AG08396 (cell line): ENCODE data around the gene PAPPA2.
"Not testable (repeated sequence)": the region's sequence is repeated elsewhere in the genome, so short reads cannot be mapped to it uniquely, and the experiment has no call there.

ENCODE experiments used
- DNase-seq: peaks from one replicate; pipeline ENCODE4 v3.0.0; 2012; ENCODE audit warnings: low spot score, mixed read lengths

Gene PAPPA2

DNA sequence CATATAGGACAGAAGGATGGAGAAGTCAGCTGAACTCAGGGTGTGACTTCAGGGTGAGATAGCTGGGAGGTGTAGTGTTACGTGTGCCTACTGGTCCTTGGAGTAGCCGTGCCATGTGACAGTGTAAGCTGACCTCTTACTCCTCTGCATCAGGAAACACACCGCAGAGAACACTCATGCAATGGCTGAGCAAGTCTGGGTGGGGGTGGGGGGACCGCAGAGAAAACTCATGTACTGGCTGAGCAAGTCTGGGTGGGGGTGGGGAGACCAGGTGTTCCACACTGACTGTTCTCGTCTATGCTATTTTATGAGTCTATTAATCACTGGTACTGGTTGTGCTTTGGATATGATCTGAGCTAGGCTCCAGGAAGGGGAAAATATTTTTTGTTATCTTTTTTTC is 233.1 kb downstream of the PAPPA2 start:
- DNase-seq = no peak

DNA sequence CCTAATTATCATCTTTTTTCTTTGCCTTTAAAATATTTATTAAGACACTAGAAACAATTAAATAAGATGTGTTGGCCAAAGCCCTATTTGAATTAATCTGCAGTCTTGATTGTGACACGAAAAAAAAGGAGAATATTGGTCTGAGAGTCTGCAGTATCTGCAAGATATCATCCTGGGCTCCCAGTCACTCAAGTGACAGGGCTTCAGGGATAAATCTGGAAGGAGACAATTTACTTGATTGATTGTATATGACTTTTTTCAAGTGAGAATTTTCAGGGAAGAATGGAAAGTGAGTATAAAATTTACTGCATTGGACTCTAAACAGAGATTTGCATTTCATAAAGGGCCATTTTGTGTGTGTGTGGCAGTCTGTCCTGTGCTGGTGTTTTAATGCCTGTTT is 233.7 kb downstream of the PAPPA2 start:
- no peak for DNase-seq

- no peak for DNase-seq
Measured at GRCh38 chr1:176699821-176700220, 236.8 kb downstream of the PAPPA2 start.

DNA sequence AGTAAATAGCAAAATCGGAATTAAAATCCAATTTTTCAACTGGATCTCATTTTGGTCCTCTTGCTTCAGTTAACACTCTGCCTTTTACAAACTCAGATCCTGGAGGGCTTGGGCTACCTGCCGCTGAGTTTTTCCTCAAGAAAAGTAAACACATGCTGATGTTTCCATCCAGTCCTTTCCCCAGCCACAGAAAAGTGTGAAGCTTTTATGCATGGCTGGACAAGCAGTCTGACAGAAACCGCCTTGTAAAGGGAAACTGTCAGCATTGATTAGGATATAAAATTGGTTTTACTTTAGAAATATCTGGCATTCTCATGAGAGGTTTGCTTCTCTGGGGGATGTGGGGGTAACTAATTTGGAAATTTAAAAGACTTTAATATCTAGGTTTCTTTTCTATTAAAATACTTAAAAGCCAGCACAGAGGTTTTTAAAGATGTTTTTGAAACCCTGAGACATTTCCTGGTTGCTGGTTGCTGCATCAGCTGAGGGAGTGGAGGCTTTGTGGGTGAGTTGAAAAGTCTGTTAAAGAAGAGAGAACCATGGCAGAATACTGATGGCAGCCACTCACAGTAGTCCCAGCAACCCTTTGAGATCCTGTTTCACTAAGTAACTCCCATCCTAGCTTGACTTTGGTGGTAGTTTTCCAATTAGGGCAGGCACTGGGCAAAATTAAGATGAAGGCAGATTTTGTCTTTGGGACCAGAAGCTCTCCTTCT is 238.3 kb downstream of the PAPPA2 start:
- DNase-seq = no peak

DNA sequence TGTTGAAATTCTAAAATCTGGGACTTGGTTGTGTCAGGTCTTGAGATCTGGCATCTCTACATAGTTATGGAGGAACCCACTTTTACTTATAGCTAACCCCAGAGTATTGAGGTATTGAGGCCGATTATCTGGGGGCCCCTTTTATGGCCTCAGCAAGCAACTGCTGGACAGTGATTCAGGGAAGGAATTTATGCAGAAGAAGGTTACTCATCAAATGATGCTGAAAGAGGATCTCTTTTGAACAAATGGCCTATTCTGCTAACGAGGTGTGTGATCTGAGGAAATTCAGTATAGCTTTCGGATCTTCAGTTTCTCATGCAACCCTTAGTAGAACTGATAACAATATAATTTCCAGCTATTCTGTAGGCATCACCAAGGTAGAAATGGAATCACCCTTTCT is 239.9 kb downstream of the PAPPA2 start:
- DNase-seq = no peak

DNA sequence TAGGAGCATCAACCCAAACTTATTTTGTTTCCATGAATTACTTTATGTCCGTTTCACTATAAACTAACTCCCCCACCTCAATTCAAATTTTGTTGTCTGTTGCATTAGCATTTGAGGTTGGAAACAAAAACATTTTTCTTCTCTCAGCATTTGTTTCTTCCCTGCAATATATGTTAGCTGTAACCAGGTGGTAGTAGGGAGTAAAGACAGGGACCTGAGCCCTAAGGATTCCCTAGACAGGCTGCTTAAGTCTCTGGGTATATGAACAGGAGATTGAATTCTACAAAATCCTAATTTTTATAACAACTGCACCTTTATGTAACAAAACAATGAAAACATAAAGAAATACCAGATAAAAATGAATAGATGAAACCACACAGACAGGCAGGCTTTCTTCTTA is 242.6 kb downstream of the PAPPA2 start:
- no peak for DNase-seq

GRCh38 chr1:176717066-176717750 is 254.2 kb downstream of the PAPPA2 start:
- no peak for DNase-seq

DNA sequence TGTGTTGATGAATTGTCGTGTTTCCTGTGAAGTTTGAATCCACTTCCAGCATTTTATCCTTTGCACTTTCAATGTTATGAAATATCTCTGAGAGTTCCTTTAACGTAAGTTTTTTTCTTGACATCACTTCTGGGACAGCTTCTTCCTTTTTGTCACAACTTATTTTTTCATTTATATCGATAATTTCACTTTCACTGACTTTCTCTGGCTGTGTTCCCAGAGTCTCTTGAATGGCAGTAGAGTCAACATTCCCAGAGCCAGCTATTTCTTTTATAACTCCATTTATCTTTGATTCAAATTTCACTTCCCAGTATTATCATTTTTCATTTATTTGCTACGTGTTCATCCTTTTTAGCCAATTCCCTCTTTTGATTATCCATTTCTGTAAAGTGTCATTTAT is 256.5 kb downstream of the PAPPA2 start:
- no peak for DNase-seq

- DNase-seq = no peak
Measured at GRCh38 chr1:176720838-176721237, 257.9 kb downstream of the PAPPA2 start.

GRCh38 chr1:176733661-176734060 is 270.7 kb downstream of the PAPPA2 start:
- no peak for DNase-seq

GRCh38 chr1:176735201-176735600 is 272.2 kb downstream of the PAPPA2 start:
- DNase-seq = no peak

DNA sequence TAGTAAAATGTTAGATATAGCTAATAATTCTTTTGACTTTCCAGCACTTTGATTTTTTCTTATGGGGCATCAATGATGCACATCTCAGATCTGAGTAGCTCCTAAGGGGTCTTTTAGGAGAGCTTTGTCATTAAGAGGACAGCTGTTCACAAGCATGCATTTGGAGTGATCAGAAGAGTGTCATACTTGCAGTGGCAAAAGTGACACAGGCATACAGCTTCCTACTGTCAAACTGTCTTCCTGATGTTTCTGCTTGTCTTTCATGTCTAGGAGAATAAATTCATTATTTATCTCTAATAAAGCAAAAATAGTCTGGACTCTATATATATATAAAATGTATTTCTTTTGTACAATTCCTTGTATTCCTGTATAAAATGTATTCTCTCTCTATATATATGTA is 273.0 kb downstream of the PAPPA2 start:
- no peak for DNase-seq

DNA sequence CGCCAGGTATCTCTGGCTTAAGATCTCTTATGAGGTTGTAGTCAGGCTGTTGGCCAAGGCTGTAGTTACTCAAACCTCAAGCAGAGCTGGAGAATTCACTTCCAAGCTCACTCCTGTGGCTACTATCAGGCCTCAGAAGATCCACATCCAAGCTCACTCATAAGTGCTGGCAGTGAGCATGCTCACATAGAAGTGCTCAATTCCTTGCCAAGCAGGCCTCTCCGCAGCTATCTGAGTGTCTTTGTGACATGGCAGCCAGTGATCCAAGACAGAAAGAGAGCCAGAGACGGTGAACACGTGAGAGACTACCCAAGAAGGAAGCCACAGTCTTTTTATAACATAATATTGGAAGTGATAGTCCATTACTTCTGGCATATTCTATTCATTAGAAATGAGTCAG is 278.2 kb downstream of the PAPPA2 start:
- no peak for DNase-seq

DNA sequence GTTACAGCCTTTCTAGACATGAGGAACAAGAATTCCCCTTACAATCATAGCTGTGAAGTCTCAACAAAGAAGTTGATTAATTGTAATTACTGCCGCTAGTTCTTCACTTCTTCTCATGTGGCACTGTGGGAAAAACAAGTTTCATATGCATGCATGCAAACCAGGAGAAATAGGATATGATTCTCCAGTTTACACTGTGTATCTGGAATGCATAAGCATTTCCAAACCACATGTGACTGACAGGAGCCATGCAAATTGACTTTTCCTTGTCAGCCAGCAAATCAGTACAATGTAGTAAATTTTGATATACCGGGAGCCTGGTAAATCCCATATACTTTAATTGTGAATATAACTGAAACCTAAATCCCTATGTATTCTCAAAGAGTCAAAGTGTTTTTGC is 279.3 kb downstream of the PAPPA2 start:
- DNase-seq = no peak

DNA sequence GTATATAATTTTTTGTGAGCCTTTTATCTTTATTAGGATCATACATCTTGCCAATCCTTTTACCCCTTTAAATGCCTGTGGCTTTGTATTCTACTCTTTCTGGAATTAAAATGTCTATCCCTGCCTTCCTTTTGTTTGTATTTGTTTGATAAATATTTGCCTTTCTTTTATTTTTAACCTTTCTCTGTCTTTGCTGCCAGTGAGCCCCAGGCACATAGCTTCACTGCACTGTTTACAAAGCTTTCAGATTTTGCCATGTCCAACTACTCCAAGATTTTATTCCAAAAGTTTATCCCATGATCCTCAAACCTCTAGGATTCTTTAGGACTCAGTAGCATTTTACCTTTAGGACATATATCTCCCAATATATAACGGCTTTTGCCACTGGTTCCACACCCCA is 281.2 kb downstream of the PAPPA2 start:
- no peak for DNase-seq

DNA sequence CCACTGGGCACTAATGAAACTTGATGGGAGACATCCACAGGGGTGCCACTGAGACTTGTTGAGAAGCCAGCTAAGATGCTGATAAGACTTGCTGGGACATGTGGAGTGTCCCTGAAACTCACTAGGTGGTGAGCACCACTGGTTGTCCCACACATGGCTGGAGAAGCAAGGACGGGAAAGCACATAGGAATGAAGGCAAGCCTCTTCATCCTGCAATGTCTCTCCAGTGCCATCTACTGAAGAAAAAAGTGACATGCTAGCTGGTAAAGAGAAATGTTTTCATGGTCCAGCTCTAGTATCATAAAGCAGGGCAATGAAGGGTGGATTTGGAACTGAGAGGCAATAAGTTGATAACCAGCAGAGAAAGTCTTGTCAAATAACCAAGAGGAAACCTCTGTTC is 283.0 kb downstream of the PAPPA2 start:
- no peak for DNase-seq

- DNase-seq = no peak
Measured at GRCh38 chr1:176752505-176752904, 289.5 kb downstream of the PAPPA2 start.

DNA sequence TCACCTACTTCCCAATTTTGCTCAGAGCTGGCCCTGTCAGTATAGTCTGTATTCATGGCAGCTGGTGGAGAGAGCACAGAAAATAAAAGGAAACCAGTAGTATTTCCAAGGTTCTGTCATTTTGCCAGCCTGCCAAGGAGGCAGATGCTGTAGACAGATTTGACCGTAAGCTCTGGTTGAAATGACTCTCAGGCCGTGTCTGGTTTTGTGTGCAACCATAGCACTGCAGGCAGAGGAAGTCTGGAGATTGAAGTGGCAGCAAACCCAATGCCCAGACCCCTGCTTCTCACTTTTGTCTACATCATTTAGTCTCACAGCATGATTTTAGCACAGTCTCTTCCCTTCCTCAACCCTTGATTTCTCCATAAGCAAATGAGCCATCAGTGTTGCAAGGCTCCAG is 291.7 kb downstream of the PAPPA2 start:
- DNase-seq = no peak

GRCh38 chr1:176756817-176757216 is 293.8 kb downstream of the PAPPA2 start:
- DNase-seq = not testable (repeated sequence)

DNA sequence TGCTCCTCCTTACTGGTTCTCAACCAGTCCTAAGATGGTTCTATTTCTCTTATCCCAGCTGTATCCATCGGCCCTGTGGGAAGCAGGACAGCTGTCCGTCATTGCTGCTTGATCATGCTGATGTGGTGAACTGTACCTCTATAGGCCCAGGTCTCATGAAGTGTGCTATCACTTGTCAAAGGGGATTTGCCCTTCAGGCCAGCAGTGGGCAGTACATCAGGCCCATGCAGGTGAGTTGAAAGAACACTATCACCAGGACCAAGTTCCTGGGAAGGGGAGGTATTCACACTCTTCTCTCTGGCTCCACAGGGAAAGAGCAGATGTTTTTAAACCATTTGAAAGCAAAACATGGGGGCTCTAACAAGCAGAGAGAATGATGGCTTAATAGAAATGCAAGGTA is 302.6 kb downstream of the PAPPA2 start:
- DNase-seq = no peak

- no peak for DNase-seq
Measured at GRCh38 chr1:176766779-176767178, 303.8 kb downstream of the PAPPA2 start.

- no peak for DNase-seq
Measured at GRCh38 chr1:176767714-176768136, 304.8 kb downstream of the PAPPA2 start.

DNA sequence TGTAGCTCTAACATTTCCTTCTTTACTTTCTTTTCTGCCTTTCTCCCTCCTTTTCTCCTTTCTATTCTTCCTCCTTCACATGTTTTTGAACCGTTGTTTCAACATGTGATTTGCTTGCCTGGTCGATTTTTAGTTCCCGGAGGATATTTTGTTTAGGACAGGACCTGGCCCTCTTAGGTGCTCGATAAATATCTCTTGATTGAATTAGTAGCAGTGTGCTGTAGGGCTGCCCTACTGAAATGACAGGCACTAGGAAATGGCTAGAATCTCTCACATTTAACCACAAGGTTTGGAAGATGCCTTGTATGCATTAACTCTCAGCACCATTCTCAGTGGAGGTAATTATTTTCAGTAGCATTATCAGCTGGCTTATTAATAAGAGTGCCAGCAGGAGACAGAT is 305.6 kb downstream of the PAPPA2 start:
- no peak for DNase-seq

GRCh38 chr1:176770066-176770465 is 307.1 kb downstream of the PAPPA2 start:
- no peak for DNase-seq
